PFSK-1 (cell line): Measurements from ENCODE around the gene E2F4.

Experiments used
- FOXP2 ChIP-seq: optimal IDR thresholded peaks from 2 replicates; pipeline ENCODE3; 2011; ENCODE audit warnings: borderline replicate concordance, control low read depth, inconsistent platforms; ENCODE audit not compliant: insufficient read depth; ENCODE audit errors: extremely low read length, extremely low read depth
- POLR2AphosphoS5 ChIP-seq: IDR thresholded peaks from 2 replicates; pipeline ENCODE4 v1.6.1; 2012; ENCODE audit warnings: low read depth, mild to moderate bottlenecking, control low read depth, low read length, moderate library complexity
- REST ChIP-seq, 2 experiments: IDR thresholded peaks; 2 replicates each; pipeline versions ENCODE4 v1.6.1 to v1.8.0; 2011 to 2012; ENCODE audit warnings: low read depth in 2 of 2, low read length in 2 of 2, control low read depth in 1 of 2, inconsistent platforms in 1 of 2, mild to moderate bottlenecking in 1 of 2, moderate library complexity in 1 of 2; ENCODE audit not compliant: insufficient read depth in 1 of 2
- SIN3A ChIP-seq: IDR thresholded peaks from 2 replicates; pipeline ENCODE4 v1.6.1; 2012; ENCODE audit warnings: mild to moderate bottlenecking, low read length, moderate library complexity, borderline replicate concordance; ENCODE audit not compliant: insufficient read depth
- TAF1 ChIP-seq: IDR thresholded peaks from 2 replicates; pipeline ENCODE4 v1.6.1; 2012; ENCODE audit warnings: low read length, control low read depth, borderline replicate concordance; ENCODE audit not compliant: insufficient read depth

The E2F4 gene

GRCh38 chr16:67176662-67177061 lies 15.3 kb upstream of the E2F4 start:
- TF ChIP-seq TAF1 (no peak), SIN3A (no peak), FOXP2 (no peak), REST (IDR thresholded peaks at IDR 0.05; ENCODE audit: insufficient read depth in 1 of 2, low read depth in 2 of 2, low read length in 2 of 2) (no peak), POLR2AphosphoS5 (no peak)

GRCh38 chr16:67177743-67178699 lies 13.9 kb upstream of the E2F4 start:
- TF ChIP-seq FOXP2 (no peak), REST (IDR thresholded peaks at IDR 0.05; ENCODE audit: insufficient read depth in 1 of 2, low read depth in 2 of 2, low read length in 2 of 2) (no peak), POLR2AphosphoS5 (no peak), TAF1 (no peak), SIN3A (no peak)

GRCh38 chr16:67179421-67180080 lies 12.4 kb upstream of the E2F4 start:
- TF ChIP-seq POLR2AphosphoS5 (no peak), SIN3A (no peak), REST (IDR thresholded peaks at IDR 0.05; ENCODE audit: insufficient read depth in 1 of 2, low read depth in 2 of 2, low read length in 2 of 2) (no peak), TAF1 (no peak), FOXP2 (no peak)

GRCh38 chr16:67180166-67180565 lies 11.8 kb upstream of the E2F4 start:
- TF ChIP-seq FOXP2 (no peak), POLR2AphosphoS5 (no peak), TAF1 (no peak), REST (IDR thresholded peaks at IDR 0.05; ENCODE audit: insufficient read depth in 1 of 2, low read depth in 2 of 2, low read length in 2 of 2) (no peak), SIN3A (no peak)
